AG09319 (cell line): ENCODE results near the gene KCTD5.
"Not testable (repeated sequence)": the region's sequence is repeated elsewhere in the genome, so short reads cannot be mapped to it uniquely, and the experiment has no call there.

ENCODE experiments used
- DNase-seq: peaks from one replicate; pipeline ENCODE4 v3.0.0-alpha.2; 2010; ENCODE audit warnings: low read depth; ENCODE audit errors: extremely low read depth
- TF ChIP-seq, protein P1 (sequence below): IDR thresholded peaks from 2 replicates; pipeline ENCODE4 v1.5.1; 2011; ENCODE audit warnings: low read depth, mild to moderate bottlenecking, inconsistent platforms, low read length, moderate library complexity

The KCTD5 gene, protein sequence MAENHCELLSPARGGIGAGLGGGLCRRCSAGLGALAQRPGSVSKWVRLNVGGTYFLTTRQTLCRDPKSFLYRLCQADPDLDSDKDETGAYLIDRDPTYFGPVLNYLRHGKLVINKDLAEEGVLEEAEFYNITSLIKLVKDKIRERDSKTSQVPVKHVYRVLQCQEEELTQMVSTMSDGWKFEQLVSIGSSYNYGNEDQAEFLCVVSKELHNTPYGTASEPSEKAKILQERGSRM

DNA sequence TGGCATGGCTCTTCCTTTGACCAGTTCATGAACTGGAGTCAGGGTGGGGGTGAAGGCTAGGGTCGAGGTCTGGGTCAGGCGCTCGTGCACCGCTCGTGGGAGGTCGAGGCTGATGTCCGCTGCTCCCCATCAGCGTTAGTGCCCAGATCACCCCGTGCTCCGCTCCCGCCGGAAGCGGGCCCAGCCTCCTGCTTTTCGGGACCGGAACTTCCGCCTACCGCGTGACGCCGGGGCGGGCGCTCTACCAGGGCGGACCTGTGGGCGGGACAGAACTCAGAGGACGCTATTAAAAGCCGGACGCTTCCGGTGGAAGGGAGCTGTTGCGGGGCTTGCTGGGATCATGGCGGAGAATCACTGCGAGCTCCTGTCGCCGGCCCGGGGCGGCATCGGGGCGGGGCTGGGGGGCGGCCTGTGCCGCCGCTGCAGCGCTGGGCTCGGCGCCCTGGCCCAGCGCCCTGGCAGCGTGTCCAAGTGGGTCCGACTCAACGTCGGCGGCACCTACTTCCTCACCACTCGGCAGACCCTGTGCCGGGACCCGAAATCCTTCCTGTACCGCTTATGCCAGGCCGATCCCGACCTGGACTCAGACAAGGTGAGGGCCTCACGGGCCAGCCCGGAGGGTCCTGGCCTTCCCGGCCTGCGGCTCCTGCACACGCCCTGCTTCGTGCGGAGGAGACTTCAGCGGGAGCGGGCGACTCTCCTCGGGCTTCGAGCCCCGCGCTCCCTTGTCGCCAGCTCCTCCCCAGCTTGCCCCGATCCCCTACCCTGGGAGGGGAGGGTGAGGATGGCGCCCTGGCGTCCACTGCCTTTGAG, at the start of gene KCTD5:
Gene KCTD5, plus strand, starts transcription at position 315 of the 813 bp plus-strand sequence. Its CDS starts 26 bp downstream, at position 341.
- peak; percentile 86 for DNase-seq
- TF ChIP-seq, protein P1, sequence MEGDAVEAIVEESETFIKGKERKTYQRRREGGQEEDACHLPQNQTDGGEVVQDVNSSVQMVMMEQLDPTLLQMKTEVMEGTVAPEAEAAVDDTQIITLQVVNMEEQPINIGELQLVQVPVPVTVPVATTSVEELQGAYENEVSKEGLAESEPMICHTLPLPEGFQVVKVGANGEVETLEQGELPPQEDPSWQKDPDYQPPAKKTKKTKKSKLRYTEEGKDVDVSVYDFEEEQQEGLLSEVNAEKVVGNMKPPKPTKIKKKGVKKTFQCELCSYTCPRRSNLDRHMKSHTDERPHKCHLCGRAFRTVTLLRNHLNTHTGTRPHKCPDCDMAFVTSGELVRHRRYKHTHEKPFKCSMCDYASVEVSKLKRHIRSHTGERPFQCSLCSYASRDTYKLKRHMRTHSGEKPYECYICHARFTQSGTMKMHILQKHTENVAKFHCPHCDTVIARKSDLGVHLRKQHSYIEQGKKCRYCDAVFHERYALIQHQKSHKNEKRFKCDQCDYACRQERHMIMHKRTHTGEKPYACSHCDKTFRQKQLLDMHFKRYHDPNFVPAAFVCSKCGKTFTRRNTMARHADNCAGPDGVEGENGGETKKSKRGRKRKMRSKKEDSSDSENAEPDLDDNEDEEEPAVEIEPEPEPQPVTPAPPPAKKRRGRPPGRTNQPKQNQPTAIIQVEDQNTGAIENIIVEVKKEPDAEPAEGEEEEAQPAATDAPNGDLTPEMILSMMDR: no peak

DNA sequence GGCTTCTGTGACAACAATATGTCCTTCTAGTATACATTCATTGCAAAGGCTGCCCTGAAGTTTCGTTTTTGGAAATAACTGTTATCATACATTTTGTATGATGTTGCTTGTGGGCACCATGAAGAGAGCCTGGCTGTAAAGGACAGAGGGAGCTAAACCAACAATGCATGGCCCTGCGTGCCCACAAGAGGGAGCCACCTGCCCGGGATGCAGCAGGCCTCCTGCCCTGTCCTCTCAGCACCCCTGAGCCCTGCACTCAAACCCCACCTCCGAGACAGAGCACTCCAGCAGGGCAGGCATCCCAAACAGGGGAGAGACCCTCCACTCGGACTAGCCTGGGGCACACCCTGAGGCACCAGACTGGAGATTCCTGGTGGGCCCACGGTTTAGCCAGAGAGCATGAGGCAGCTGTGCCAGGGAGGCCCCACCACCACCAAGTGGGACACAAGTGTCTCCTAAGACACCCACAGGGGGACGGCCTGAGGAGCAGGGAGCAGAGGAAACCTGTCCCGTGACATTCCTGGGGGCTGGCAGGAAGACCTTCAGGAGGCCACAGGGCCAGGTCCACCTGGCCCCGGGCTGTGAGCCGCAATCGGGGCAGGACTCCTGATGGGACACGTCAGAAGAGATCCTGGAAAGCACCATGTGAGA, 43.1 kb upstream of the KCTD5 start:
- not testable (repeated sequence) for DNase-seq

DNA sequence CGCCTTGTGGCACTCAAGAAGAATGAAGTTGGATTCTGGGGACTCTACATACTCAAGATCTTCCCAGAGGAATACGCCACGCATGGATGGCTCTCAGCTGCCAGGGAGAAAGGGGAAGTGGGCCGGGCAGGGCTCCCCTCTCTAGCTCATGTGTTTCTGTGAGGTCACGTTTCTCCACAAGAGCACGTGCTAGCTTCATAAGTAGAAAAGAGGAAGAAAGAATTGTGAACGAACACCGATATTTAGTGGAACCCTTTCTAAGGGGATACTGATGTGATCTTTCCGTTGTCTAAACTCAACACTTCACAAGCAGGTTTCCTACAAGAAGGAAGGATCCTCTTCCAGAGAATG, 42.6 kb upstream of the KCTD5 start:
- DNase-seq: not testable (repeated sequence)

DNA sequence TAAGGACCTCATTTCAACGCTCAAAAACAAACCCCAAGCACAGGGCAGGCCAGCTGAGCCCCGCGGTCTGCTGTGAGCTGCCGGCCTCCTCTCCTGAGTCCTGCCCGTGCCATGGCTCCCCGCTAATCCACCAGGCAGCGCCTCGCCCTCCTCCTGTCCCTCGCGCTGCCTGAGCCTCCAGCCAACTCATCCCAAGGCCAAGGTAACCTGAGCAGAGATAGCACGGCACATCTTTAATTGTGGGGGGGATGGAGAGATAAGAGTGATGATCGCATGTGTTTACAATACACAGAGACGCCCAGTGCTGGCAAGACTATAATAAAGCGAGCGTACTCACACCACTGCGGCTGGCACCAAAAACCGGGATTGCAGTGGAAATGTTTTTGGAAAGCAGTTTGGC, 39.8 kb upstream of the KCTD5 start:
- not testable (repeated sequence) for DNase-seq

DNA sequence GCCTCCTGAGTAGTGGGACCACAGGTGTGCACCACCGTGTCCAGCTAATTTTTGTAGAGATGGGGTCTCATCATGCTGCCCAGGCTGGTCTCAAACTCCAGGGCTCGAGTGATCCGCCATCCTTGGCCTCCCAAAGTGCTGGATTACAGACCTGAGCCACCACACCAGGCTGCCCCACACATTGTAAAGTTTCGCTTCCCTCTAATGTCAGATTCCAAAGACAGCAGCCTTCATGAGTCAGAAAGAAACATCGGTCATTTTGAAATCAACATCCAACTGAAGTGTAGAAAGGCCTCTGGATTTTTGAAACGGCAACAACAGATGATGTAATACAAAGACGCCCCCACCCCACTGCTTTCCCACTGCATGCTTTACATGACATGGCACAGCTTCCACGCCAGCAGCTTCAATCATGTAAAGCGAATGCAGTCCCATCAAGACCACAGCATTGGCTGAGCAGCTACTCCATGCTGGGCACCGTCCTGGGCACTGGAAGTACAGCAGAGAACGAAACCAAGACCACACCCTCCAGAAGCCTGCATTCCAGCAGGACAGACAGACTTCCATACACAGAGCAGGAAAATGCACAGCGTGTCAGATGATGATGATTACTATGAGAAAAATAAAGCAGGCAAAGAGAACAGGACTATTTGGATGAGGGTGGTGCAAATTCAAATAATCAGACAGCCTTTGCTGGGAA, 37.4 kb upstream of the KCTD5 start:
- DNase-seq: not testable (repeated sequence)

DNA sequence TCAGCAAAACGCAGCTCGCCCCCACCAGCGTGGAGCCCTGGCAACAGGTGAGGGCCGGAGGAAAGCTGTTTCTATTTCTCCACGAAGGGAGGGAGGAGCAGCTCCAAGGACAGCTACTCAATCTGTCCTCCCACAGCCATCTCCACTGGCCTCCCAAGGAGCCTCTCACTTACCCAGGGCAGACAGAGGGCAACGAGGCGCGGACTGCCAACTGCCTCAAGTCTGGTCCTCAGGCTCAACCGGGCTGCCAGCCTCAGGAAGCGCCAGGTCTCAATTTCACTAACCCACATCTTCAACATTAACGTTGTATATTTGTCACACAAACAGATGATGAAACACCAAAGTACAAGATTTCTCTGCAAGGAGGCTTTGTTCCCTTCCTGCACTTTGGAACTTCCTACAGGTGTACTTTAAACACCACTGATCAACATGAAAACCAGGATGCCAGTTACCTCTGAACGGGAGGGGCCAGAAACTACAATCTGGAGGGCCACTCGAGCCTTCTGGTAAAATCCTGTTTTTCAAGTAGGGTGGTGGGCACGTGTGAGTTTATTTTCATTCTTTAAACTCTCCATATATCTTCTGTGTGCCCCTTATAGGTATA, 31.0 kb upstream of the KCTD5 start:
- DNase-seq: not testable (repeated sequence)

DNA sequence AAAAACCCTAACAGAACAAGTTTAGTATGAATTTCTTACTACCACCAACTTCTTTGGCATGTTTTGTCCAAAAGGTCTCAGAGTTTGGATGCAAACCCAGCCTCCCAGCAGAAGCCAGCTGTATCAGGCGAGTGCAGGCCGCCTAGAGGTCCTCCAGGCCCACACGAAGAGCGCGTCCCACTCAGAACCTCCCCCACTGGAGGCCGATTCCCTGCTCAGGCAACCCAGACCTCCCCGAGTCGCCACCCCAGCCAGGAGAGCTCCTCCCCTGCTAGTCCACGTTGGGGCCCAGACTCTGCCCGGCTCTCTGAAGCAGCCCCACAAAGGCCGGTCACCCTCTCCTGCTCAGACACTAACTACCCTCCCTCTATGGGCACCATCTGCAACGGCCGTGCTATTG, 28.4 kb upstream of the KCTD5 start:
- DNase-seq: not testable (repeated sequence)

DNA sequence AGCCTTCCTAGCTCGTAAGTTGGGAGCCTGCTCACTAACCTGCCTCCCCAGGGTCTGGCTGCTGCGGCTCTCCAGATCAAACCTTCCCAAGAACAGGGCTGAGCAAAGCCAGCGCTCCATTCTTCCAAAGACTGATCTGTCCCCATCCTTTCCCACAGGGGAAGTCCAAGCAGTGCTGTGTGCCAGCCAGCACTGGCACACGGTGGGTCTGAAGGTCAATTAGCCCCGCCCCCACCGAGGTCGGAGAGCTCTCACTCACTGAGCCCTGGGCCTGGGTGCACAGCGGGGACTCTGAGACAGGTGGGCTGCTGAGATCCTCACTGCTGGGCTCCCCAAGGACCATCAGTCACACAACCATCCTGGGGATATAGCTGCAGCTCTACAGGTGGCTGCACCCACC, 27.4 kb upstream of the KCTD5 start:
- DNase-seq: not testable (repeated sequence)

DNA sequence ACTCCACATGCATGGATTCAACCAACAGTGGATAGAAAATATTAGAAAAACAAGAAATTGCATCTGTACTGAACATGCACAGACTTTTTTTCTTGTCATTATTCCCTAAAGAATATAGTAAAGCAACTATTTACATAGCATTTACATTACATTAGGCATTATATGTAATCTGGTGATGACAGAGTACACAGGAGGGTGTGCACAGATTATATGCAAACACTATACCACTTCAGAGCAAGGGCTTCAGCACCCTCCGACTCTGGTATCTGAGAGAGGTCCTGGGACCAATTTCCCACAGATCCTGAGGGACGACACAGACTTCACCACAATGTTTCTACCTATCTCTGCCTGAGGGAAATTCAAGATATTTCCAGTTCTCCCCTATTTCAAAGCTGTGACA, 25.3 kb upstream of the KCTD5 start:
- TF ChIP-seq, protein P1: no peak
- DNase-seq: no peak

DNA sequence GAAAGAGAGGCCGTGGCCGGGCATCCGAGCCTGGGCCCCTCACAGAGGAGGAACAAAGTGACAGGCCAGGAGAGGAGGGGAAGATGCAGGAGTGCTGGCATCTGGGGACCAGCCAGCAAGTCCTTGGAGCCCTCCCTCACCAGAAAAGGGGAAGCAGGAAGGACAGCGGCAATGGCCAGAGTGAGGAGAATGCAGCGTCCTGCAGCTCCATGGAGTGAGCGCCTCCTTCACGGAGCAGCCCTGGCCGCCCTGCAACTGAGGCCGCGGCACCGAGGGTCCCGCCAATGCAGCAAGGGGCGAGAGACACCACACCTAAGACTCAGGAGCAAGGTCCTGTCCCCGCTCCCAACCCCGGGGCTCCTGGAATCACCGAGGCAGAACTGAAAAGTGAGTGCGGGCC, 24.5 kb upstream of the KCTD5 start:
- not testable (repeated sequence) for DNase-seq

DNA sequence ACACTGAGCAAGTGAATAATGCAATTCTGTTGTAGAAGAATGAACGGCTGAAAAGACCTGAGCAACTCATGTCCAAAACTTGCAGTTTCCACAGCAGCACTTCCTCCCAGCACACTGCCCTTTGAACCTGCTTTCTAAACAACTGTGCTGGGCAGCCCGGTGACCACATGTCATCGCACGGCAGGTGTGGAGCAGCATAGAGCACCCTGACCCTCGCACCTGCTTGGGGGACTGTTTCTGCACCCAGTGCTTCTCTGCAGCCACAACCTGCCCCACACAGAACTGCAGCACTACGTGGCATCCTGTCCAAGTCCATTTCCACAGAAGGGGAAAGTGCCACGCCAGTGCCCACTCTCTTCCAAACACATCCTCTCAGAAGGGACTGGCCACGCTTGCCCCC, 22.8 kb upstream of the KCTD5 start:
- DNase-seq: not testable (repeated sequence)

DNA sequence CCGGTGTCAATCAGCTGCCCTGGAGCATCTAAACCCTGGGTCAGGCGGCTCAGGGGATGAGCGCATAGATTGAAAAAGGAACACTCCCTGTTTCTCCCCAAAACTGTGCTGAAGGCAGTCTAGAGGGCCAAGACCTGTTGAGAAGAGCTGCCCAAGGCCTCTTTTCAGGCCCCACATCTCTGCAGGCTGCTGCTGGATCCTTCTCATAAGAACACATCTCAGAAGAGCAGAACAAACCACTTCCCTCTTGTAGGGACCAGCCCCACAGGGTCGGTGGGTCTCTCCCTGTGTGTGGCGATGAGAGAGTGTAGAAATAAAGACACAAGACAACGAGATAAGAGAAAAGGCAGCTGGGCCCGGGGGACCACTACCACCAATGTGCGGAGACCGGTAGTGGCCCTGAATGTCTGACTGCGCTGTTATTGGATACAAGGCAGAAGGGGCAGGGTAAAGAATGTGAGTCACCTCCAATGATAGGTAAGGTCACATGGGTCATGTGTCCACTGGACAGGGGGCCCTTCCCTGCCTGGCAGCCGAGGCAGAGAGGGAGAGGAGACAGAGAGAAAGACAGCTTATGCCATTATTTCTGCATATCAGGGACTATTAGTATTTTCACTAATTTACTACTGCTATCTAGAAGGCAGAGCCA, 22.2 kb upstream of the KCTD5 start:
- DNase-seq: not testable (repeated sequence)
